ENCODE results near the gene PMFBP1.

Gene PMFBP1

GRCh38 chr16:72187551-72187950 is 15.6 kb upstream of the PMFBP1 start:
- no peak for DNase-seq

GRCh38 chr16:72182976-72183375 is 11.0 kb upstream of the PMFBP1 start:
- no peak for DNase-seq

GRCh38 chr16:72179204-72179970 is 7.4 kb upstream of the PMFBP1 start:
- no peak for DNase-seq

DNA sequence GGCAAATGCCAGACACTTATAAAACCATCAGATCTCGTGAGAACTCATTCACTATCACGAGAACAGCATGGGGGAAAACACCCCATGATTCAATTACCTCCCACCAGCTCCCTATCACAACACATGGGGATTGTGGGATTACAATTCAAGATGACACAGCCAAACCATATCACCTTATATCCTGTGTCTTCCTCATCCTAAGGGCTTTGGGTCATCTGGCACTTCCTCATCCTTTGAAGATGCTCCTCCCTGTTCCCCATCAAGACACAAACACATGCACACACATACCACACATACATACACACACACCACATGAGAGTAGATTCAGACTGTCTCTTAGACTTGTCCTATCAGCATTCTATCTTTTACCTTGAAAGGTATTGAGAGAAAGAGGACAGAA is 2.8 kb upstream of the PMFBP1 start:
- DNase-seq = no peak

- DNase-seq = no peak
These were observed 2.0 kb upstream of the PMFBP1 start for GRCh38 chr16:72173997-72174396.

DNA sequence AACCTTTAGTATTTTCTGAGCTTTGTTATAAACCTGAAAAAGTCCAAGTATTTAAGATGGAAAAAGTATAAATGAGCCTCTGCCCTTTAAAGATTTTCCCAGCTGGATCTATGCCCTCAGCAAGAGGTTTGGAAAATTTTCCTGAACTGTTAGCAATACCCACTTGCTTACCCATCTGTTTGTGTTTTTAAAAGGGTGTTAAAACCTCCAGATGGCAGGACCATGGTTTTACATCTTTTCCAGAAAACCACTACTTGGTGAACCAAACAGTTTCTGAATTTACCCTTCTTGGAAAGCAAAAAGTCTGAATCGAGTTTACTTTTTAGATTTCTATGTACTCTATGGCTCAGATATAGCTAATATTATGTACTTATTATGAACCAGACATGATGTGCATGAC is 719 bp downstream of the PMFBP1 start:
- DNase-seq = no peak

- DNase-seq = no peak
These were observed 2.2 kb downstream of the PMFBP1 start for GRCh38 chr16:72169708-72170107.

- no peak for DNase-seq
These were observed 3.6 kb downstream of the PMFBP1 start for GRCh38 chr16:72168365-72168764.

GRCh38 chr16:72166954-72167561 is 4.9 kb downstream of the PMFBP1 start:
- no peak for DNase-seq

DNA sequence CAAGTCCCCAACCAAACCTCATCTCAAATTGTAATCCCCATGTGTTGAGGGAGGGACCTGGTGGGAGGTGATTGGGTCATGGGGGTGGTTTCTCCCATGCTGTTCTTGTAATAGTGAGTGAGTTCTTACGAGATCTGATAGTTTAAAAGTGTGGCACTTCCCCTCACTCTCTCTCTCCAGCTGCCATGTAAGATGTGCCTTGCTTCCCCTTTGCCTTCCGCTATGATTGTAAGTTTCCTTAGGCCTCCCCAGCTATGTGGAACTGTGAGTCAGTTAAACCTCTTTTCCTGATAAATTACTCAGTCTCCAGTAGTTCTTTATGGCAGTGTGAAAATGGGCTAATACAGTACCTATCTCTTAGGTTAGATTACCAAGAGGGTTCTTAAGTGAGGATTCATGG is 5.8 kb downstream of the PMFBP1 start:
- no peak for DNase-seq

DNA sequence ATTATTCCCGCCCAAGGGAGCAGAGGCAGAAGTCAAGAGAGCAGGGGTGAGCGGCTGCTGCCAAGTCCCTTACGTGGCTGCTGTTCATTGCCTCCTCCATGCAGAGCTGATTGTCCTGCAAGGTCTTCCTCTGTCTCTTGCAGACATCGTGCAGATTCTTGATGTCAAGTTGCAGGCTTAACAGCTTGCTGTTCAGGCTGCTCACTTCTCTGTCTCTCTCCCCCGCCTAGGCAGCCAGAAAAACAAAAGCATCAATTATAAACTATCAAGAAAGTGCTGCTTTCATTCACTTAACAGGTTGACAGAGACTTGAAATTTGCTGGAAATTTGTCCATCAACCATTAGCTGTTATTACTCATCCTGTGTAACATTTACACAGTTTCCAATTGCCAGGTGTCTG is 7.3 kb downstream of the PMFBP1 start:
- no peak for DNase-seq

GRCh38 chr16:72162105-72162692 is 9.8 kb downstream of the PMFBP1 start:
- DNase-seq = no peak

DNA sequence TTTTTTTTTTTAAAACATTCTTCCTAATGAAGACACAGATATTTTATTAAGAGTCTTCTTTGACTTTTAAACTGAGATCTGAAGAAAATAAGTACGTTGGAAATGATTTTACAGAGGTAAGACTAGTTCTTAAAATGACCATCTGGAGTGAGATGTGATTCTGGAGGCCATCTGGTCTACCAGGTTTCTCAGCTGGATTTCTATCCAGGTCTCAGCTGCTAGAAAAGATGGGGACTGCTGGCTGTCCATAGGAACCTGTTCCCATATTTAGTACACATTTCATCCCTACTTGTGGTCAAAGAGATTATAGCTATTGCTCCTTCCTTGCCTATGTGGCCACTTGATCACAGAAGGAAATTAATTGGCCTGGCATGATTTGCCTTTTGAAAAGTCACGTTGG is 12.2 kb downstream of the PMFBP1 start:
- DNase-seq = no peak

- no peak for DNase-seq
These were observed 12.6 kb downstream of the PMFBP1 start for GRCh38 chr16:72159386-72159785.

- no peak for DNase-seq
These were observed 22.1 kb downstream of the PMFBP1 start for GRCh38 chr16:72149676-72150464.

GRCh38 chr16:72142476-72142875 is 29.5 kb downstream of the PMFBP1 start:
- no peak for DNase-seq

DNA sequence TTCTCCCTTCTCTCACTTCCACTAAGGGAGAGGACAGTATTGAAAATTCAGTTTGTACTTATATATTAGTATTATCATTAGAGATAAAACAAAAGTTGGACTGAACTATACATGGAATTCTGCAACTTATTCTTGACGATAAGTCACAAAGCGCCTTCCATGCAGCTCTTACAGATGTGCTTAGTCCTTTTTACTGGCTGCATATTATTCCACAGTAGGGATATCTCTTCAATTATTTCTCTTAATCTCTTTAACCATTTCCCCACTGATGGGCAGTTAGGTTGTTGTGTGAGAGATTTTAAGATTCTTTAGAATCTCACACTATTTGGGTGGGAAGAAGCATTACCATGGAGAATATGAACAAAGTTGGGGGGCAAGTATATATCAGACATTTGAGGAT is 32.0 kb downstream of the PMFBP1 start:
- no peak for DNase-seq

DNA sequence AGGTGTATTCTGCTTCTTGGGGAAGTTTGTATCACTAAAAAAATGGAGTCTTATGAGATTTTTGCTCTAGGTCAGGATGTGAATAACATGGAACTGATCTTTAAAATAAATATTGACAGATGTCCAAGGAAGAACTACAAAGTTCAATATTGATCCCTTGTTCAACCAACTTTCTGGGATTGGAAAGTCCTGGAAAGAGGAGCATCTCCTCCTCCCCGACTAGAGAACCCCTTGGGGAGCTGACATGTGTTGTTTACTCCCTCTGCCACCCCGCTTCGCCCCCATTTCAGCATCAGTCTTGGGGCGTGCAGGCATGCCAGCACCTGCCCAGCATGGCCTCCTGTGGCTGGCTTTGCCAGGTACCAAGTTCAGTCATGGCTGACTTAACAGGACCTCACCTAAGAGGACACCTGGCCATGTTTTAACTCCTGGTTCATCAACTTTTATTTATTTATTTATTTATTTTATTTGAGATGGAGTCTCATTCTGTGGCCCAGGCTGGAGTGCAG is 33.8 kb downstream of the PMFBP1 start:
- DNase-seq = no peak

GRCh38 chr16:72137380-72138063 is 34.4 kb downstream of the PMFBP1 start:
- DNase-seq = no peak

GRCh38 chr16:72134507-72134906 is 37.4 kb downstream of the PMFBP1 start:
- DNase-seq = no peak

DNA sequence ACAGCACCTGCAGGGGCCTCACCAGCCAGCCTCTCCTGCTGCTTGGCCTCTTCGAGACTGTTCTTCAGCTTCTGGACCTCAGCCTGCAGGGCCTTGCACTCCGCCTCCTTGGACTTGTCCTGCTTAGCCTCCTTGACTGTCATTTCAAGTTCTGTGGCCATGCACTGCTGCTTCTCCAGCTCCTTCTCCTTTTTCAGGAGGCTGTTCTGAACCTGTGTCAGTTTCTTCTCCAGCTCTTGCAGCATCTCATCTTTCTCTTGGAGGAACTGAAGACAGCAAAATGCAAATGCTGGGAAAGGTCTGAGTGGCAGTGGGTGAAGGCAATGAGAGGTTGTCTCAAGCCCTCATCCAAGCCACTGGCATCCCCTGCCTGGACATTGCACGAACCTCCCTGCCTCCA is 39.2 kb downstream of the PMFBP1 start:
- no peak for DNase-seq

DNA sequence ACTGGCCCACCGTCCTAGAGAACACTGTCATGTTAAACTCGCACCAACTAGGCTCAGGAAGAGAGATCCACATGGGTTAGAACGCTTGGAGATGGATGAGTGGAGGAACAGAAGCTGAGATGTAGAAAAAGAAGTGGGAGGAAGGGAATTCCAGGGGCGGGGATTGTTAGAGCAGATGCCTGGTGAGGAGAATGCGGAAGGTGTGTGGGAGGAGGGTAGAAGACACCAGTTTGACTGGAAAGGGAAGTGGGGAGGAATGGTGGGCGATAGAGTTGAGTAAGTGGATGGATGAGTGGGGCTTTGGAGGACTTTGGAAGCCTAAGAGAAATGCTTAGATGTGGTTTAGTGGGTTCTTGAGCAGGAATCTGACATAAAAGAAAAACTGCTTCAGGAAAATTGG is 40.9 kb downstream of the PMFBP1 start:
- DNase-seq = no peak

Measured in activated CD4-positive, alpha-beta T cell treated with anti-CD3 and anti-CD28 coated beads, Interleukin-2, amount 50 U/mL, for 1 hour (primary cell).